HG02610 (cell line): ENCODE data around the gene TNRC6C.
"Not testable (repeated sequence)": the region's sequence is repeated elsewhere in the genome, so short reads cannot be mapped to it uniquely, and the experiment has no call there.

Source experiments
- ATAC-seq: cut with Tn5 transposase; IDR thresholded peaks from one replicate; pipeline ENCODE4 v1.9.1; 2021; ENCODE audit warnings: mild to moderate bottlenecking, moderate library complexity; ENCODE audit not compliant: unreplicated experiment

The TNRC6C gene

GRCh38 chr17:77959926-77960521 is 1.5 kb downstream of the TNRC6C start:
- no peak for ATAC-seq

- no peak for ATAC-seq
Measured at GRCh38 chr17:77961741-77962140, 3.2 kb downstream of the TNRC6C start.

GRCh38 chr17:77962348-77962747 is 3.8 kb downstream of the TNRC6C start:
- ATAC-seq: no peak

GRCh38 chr17:77963441-77963840 is 4.9 kb downstream of the TNRC6C start:
- ATAC-seq: no peak

DNA sequence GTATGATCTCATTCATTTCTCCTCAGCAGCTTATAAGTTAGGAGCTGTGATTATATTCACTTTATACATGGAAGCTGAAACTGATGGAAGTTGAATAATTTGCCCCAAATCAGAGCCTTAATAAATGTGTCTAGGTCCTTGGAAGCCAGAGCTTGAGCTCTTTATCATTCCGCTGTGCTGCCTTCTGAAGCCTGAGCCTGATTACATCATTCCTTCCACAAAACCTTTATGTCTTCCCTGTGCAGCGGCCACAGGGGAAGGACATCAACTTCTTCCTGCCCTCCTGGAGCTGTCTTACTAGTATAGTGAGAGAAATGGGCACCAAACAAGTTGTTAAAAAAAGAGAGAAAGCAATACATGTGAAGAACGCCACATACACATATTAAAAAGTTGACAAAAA is 6.8 kb downstream of the TNRC6C start:
- no peak for ATAC-seq

DNA sequence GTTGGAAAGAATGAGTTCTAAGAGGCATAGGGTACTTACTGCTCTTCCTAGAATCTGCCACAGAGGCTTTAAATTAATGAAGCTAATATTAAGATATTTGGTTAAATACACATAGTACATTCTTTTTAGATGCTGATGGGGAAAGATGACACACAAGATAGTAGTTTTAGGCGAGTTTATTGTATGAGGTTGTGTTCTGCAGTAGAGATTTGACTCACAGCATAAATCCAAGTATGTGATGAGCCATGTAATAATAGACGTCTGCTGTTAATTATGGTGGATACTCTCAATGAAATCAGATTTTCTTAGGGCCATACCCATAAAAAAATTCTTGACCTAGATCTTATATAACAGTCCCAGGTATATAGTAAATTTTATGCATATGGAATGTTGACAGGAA is 8.0 kb downstream of the TNRC6C start:
- ATAC-seq: no peak

GRCh38 chr17:77968788-77969187 is 10.3 kb downstream of the TNRC6C start:
- no peak for ATAC-seq

- ATAC-seq: not testable (repeated sequence)
Measured at GRCh38 chr17:77972271-77972670, 13.8 kb downstream of the TNRC6C start.

- ATAC-seq: no peak
Measured at GRCh38 chr17:77973953-77974352, 15.4 kb downstream of the TNRC6C start.

GRCh38 chr17:77974396-77974795 is 15.9 kb downstream of the TNRC6C start:
- no peak for ATAC-seq

DNA sequence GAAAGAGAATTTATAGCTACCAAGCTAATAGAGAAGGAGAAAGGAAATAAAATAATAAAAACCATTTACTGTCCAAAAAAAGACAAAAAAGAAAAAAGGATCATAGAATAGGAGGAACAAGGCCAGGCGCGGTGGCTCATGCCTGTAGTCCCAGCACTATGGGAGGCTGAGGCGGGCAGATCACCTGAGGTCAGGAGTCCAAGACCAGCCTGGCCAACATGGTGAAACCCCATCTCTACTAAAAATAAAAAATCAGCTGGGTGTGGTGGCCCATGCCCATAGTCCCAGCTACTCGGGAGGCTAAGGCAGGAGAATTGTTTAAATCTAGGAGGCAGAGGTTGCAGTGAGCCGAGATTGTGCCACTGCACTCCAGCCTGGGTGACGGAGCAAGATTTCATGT is 23.9 kb downstream of the TNRC6C start:
- ATAC-seq: not testable (repeated sequence)

DNA sequence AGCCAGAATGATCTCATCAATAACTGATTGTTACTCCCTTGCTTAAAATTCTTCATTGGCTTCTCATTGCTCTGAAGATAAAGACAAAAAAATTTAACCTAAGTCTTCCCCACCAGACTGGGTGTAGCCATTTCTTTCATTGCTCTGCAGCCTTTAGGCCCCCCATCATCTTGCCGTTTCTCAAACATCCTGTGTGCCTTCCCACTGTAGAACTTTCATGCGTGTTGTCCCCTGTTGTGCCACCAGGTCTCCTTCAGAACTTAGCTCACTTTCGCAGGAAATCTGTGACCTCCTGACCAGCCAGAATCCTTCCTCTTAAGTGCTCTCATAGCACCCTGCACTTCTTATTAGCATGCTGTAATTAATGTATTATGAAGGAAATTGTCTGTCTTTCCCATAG is 31.8 kb downstream of the TNRC6C start:
- ATAC-seq: no peak

- not testable (repeated sequence) for ATAC-seq
Measured at GRCh38 chr17:77993735-77994134, 35.2 kb downstream of the TNRC6C start.

- no peak for ATAC-seq
Measured at GRCh38 chr17:77995146-77995852, 36.8 kb downstream of the TNRC6C start.

- ATAC-seq: no peak
Measured at GRCh38 chr17:77996256-77996655, 37.8 kb downstream of the TNRC6C start.

DNA sequence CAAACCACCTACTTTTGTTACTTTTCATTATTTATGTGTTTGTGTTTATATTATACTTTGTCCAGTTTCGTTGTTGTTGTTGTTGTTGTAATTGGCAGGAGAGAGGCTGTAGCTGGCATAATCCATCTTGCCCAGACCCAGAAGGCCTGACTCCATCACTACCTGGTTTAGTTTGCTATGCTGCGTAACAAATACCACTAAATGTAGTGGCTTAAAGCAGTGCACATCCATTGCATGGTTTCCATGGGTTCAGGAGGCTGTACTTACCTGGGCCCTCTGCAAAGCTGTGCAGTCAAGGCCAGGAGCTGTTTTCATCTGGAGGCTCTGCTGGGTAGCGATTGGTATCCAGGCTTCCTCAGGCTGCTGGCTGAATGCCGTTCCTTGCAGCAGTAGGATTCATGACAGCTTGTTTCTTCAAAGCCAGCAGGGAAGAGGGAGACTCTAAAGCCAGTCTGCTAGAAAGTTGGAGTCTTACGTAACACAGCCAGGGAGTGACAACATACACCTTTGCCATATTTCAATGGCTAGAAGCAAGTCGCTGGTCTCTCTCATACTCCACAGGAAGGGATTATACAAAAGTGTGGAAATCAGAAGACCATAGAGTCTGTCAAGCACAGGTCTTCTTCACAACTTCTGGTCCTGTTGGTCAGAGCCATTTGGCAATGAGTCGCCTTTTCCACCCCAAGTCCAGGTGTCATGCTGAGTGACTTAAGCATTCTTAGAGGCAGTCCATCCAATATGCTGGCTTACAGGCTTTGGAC is 41.1 kb downstream of the TNRC6C start:
- ATAC-seq: no peak

DNA sequence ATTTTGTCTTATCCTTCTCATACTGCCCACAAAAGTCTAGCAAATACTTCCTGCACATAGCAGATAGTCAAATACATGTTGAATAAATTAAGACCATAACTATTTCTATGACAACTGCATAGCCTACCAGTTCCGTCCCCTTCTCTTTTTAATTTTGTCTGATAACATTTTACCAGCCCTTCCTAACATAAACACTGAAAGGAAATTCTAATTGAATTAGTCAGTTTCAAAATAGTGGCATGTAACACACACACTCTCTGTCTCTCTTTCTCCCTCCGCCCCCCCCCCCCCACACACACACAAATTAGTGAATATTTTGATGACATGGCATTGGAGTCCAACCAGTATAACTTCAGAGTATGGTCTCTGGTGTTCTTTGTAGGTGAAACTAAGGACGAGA is 41.8 kb downstream of the TNRC6C start:
- ATAC-seq: no peak

DNA sequence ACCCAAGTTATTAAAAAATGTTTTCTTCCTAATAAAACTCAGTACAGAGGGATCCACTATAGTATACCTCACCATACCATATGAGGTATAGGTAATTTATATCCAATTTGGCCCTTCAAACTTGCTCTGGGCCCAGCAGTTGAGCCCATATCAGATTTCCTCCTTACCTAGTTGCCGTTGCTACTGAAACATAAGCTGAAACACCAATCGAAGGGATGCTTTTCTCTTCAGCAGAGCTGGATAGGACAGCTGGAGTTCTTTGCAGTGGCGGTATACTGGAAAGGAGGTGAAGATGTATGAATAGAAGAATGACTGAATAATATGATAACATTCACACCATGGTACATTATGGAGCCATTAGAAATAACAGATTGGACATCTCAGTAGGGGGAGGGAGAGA is 42.7 kb downstream of the TNRC6C start:
- ATAC-seq: no peak

- ATAC-seq: no peak
Measured at GRCh38 chr17:78001612-78002011, 43.1 kb downstream of the TNRC6C start.

DNA sequence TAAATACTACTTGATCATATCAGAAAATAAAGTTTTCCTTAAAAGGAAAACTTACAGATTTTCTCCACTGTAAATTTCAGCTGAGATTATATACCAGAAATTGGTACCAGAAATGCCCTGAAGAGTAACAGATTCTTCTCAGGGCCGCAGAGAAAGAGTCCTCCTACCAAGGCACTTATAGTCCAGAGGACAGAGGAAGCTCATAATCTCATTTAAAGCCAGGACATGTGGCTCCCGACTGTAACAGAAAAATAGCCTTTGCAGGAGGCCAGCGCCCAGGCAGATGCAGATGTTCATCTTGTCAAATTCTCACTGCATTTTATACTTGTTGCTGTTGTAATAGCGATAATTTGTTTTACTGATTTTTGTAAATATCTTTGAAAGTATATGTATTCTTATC is 43.7 kb downstream of the TNRC6C start:
- ATAC-seq: no peak

GRCh38 chr17:78005452-78006171 is 47.1 kb downstream of the TNRC6C start:
- ATAC-seq: no peak
